ENCODE data around the gene CALY. TPM values are rescaled to one million over a fixed set of nuclear protein-coding genes. Genes with fewer than 3 reads are reported as not detected.
"Not testable (repeated sequence)": the region's sequence is repeated elsewhere in the genome, so short reads cannot be mapped to it uniquely, and the experiment has no call there.

Gene CALY
- total and polyA plus RNA-seq, 5 donors from 2014 or later: 0.76 to 1.8 (median 1.0) TPM

- Mint-ChIP-seq H3K27me3 (no peaks in the 10 kb centered on the region), H3K27ac (no peak overlapping the region), H3K4me3 (peak overlapping the region in 3 of 4 donors; percentile 80 to 85 (median 83)), H3K36me3 (peaks cover 9% of the 10 kb centered on the region), H3K9me3 (no peaks in the 10 kb centered on the region), H3K4me1 (peaks cover 0 to 9% (median 4%) of the 10 kb centered on the region in 4 donors)
- H3K9me3 ChIP-seq (ENCODE audit: control insufficient read depth in 2 of 2, low read length in 2 of 2): no peaks in the 10 kb centered on the region
- no peaks in the 10 kb centered on the region for H3K27me3 ChIP-seq (ENCODE audit: control insufficient read depth, insufficient read depth, low read length)
- ATAC-seq (ENCODE audit: low read depth in 2 of 2): no peak
- peaks cover 22% of the 10 kb centered on the region for H3K36me3 ChIP-seq (ENCODE audit: control insufficient read depth, insufficient read depth, low read length)
- DNase-seq: no peak
- H3K27ac ChIP-seq (ENCODE audit: insufficient read depth, low read length, poor library complexity, severe bottlenecking): no peak overlapping the region
- H3K4me3 ChIP-seq (ENCODE audit: low read depth, low read length): no peak overlapping the region
- peaks cover 14% of the 10 kb centered on the region for H3K4me1 ChIP-seq (ENCODE audit: control insufficient read depth, insufficient read depth, low read length, poor library complexity, severe bottlenecking)
Measured at GRCh38 chr10:133372507-133372906, 35.8 kb upstream of the CALY start.

- no peaks in the 10 kb centered on the region for H3K9me3 Mint-ChIP-seq
Measured at GRCh38 chr10:133370030-133370786, 33.5 kb upstream of the CALY start.

GRCh38 chr10:133368153-133368552 lies 31.5 kb upstream of the CALY start:
- Histone ChIP-seq H3K27me3 (ENCODE audit: control insufficient read depth, insufficient read depth, low read length) (no peaks in the 10 kb centered on the region), H3K4me1 (ENCODE audit: control insufficient read depth, insufficient read depth, low read length, poor library complexity, severe bottlenecking) (peaks cover 8% of the 10 kb centered on the region), H3K9me3 (ENCODE audit: control insufficient read depth in 2 of 2, low read length in 2 of 2) (no peaks in the 10 kb centered on the region), H3K36me3 (ENCODE audit: control insufficient read depth, insufficient read depth, low read length) (peaks cover 30% of the 10 kb centered on the region), H3K27ac (ENCODE audit: insufficient read depth, low read length, poor library complexity, severe bottlenecking) (no peak overlapping the region), H3K4me3 (ENCODE audit: low read depth, low read length) (no peak overlapping the region)
- Mint-ChIP-seq H3K27ac (no peak overlapping the region), H3K4me3 (peak overlapping the region in 1 of 4 donors; percentile 65), H3K27me3 (no peaks in the 10 kb centered on the region), H3K4me1 (peaks cover 0 to 6% (median 0%) of the 10 kb centered on the region in 4 donors), H3K36me3 (peaks cover 17% of the 10 kb centered on the region), H3K9me3 (no peaks in the 10 kb centered on the region)
- DNase-seq (no peak), ATAC-seq (ENCODE audit: low read depth in 2 of 2) (no peak)

More at GRCh38 chr10:133370030-133370786, 33.5 kb upstream of the CALY start:
- Histone ChIP-seq H3K4me3 (ENCODE audit: low read depth, low read length) (no peak overlapping the region), H3K27me3 (ENCODE audit: control insufficient read depth, insufficient read depth, low read length) (no peaks in the 10 kb centered on the region), H3K4me1 (ENCODE audit: control insufficient read depth, insufficient read depth, low read length, poor library complexity, severe bottlenecking) (peaks cover 14% of the 10 kb centered on the region), H3K36me3 (ENCODE audit: control insufficient read depth, insufficient read depth, low read length) (peaks cover 30% of the 10 kb centered on the region), H3K9me3 (ENCODE audit: control insufficient read depth in 2 of 2, low read length in 2 of 2) (no peaks in the 10 kb centered on the region), H3K27ac (ENCODE audit: insufficient read depth, low read length, poor library complexity, severe bottlenecking) (no peak overlapping the region)
- DNase-seq (no peak), ATAC-seq (ENCODE audit: low read depth in 2 of 2) (no peak)
- peaks cover 0 to 9% (median 4%) of the 10 kb centered on the region in 4 donors for H3K4me1 Mint-ChIP-seq
- peaks cover 9% of the 10 kb centered on the region for H3K36me3 Mint-ChIP-seq
- no peaks in the 10 kb centered on the region for H3K27me3 Mint-ChIP-seq
- H3K27ac Mint-ChIP-seq: no peak overlapping the region
- H3K4me3 Mint-ChIP-seq: peak overlapping the region; percentile 13 to 57 (median 38)

GRCh38 chr10:133367461-133367860 lies 30.8 kb upstream of the CALY start:
- DNase-seq; H3K9me3 Mint-ChIP-seq; H3K27me3 Mint-ChIP-seq; H3K27ac Mint-ChIP-seq; ATAC-seq (ENCODE audit: low read depth in 2 of 2); H3K27ac ChIP-seq (ENCODE audit: insufficient read depth, low read length, poor library complexity, severe bottlenecking); H3K4me3 Mint-ChIP-seq; H3K27me3 ChIP-seq (ENCODE audit: control insufficient read depth, insufficient read depth, low read length); H3K4me3 ChIP-seq (ENCODE audit: low read depth, low read length); H3K4me1 ChIP-seq (ENCODE audit: control insufficient read depth, insufficient read depth, low read length, poor library complexity, severe bottlenecking); H3K9me3 ChIP-seq (ENCODE audit: control insufficient read depth in 2 of 2, low read length in 2 of 2); H3K4me1 Mint-ChIP-seq: not testable (repeated sequence)
- peaks cover 18% of the 10 kb centered on the region for H3K36me3 Mint-ChIP-seq
- peaks cover 33% of the 10 kb centered on the region for H3K36me3 ChIP-seq (ENCODE audit: control insufficient read depth, insufficient read depth, low read length)

GRCh38 chr10:133366751-133367150 lies 30.1 kb upstream of the CALY start:
- H3K27ac Mint-ChIP-seq: no peak overlapping the region
- H3K4me3 Mint-ChIP-seq: no peak overlapping the region
- Histone ChIP-seq H3K4me3 (ENCODE audit: low read depth, low read length) (no peak overlapping the region), H3K36me3 (ENCODE audit: control insufficient read depth, insufficient read depth, low read length) (peaks cover 33% of the 10 kb centered on the region), H3K9me3 (ENCODE audit: control insufficient read depth in 2 of 2, low read length in 2 of 2) (no peaks in the 10 kb centered on the region), H3K4me1 (ENCODE audit: control insufficient read depth, insufficient read depth, low read length, poor library complexity, severe bottlenecking) (no peaks in the 10 kb centered on the region), H3K27me3 (ENCODE audit: control insufficient read depth, insufficient read depth, low read length) (no peaks in the 10 kb centered on the region), H3K27ac (ENCODE audit: insufficient read depth, low read length, poor library complexity, severe bottlenecking) (no peak overlapping the region)
- no peak for DNase-seq
- H3K27me3 Mint-ChIP-seq: no peaks in the 10 kb centered on the region
- H3K36me3 Mint-ChIP-seq: peaks cover 25% of the 10 kb centered on the region
- H3K4me1 Mint-ChIP-seq: peaks cover 0 to 7% (median 1%) of the 10 kb centered on the region in 4 donors
- no peaks in the 10 kb centered on the region for H3K9me3 Mint-ChIP-seq
- ATAC-seq (ENCODE audit: low read depth in 2 of 2): no peak

- peaks cover 0 to 11% (median 4%) of the 10 kb centered on the region in 4 donors for H3K4me1 Mint-ChIP-seq
- Histone ChIP-seq H3K27ac (ENCODE audit: insufficient read depth, low read length, poor library complexity, severe bottlenecking) (no peak overlapping the region), H3K9me3 (ENCODE audit: control insufficient read depth in 2 of 2, low read length in 2 of 2) (no peaks in the 10 kb centered on the region), H3K27me3 (ENCODE audit: control insufficient read depth, insufficient read depth, low read length) (no peaks in the 10 kb centered on the region), H3K4me3 (ENCODE audit: low read depth, low read length) (no peak overlapping the region), H3K36me3 (ENCODE audit: control insufficient read depth, insufficient read depth, low read length) (peaks cover 33% of the 10 kb centered on the region), H3K4me1 (ENCODE audit: control insufficient read depth, insufficient read depth, low read length, poor library complexity, severe bottlenecking) (no peaks in the 10 kb centered on the region)
- peaks cover 29% of the 10 kb centered on the region for H3K36me3 Mint-ChIP-seq
- no peak overlapping the region for H3K27ac Mint-ChIP-seq
- DNase-seq (no peak), ATAC-seq (ENCODE audit: low read depth in 2 of 2) (no peak)
- H3K4me3 Mint-ChIP-seq: no peak overlapping the region
- no peaks in the 10 kb centered on the region for H3K9me3 Mint-ChIP-seq
- H3K27me3 Mint-ChIP-seq: no peaks in the 10 kb centered on the region
Measured at GRCh38 chr10:133366130-133366478, 29.4 kb upstream of the CALY start.

GRCh38 chr10:133365461-133366129 lies 28.9 kb upstream of the CALY start:
- H3K9me3 Mint-ChIP-seq: no peaks in the 10 kb centered on the region
- H3K36me3 Mint-ChIP-seq: peaks cover 29% of the 10 kb centered on the region
- no peak overlapping the region for H3K4me3 ChIP-seq (ENCODE audit: low read depth, low read length)
- no peak overlapping the region for H3K4me3 Mint-ChIP-seq
- H3K4me1 ChIP-seq (ENCODE audit: control insufficient read depth, insufficient read depth, low read length, poor library complexity, severe bottlenecking): no peaks in the 10 kb centered on the region
- ATAC-seq (ENCODE audit: low read depth in 2 of 2) (no peak), DNase-seq (no peak)
- no peaks in the 10 kb centered on the region for H3K27me3 Mint-ChIP-seq
- no peak overlapping the region for H3K27ac ChIP-seq (ENCODE audit: insufficient read depth, low read length, poor library complexity, severe bottlenecking)
- peaks cover 0 to 14% (median 4%) of the 10 kb centered on the region in 4 donors for H3K4me1 Mint-ChIP-seq
- no peaks in the 10 kb centered on the region for H3K27me3 ChIP-seq (ENCODE audit: control insufficient read depth, insufficient read depth, low read length)
- no peak overlapping the region for H3K27ac Mint-ChIP-seq
- H3K9me3 ChIP-seq (ENCODE audit: control insufficient read depth in 2 of 2, low read length in 2 of 2): no peaks in the 10 kb centered on the region
- H3K36me3 ChIP-seq (ENCODE audit: control insufficient read depth, insufficient read depth, low read length): peaks cover 33% of the 10 kb centered on the region
